VCaP (cell line): Measurements from ENCODE around the gene POMT2.
"Not testable (repeated sequence)": the region's sequence is repeated elsewhere in the genome, so short reads cannot be mapped to it uniquely, and the experiment has no call there.

Experiments used
- H3K27ac ChIP-seq: fragments of 450-650 bp; 2 replicates; pipeline ENCODE4 v1.5.1; 2017
- TF ChIP-seq, protein P1 (sequence below): fragments of 450-650 bp; conservative IDR thresholded peaks from 2 replicates; pipeline ENCODE4 v1.5.1; 2017; ENCODE audit warnings: mild to moderate bottlenecking, moderate library complexity

Gene POMT2

DNA sequence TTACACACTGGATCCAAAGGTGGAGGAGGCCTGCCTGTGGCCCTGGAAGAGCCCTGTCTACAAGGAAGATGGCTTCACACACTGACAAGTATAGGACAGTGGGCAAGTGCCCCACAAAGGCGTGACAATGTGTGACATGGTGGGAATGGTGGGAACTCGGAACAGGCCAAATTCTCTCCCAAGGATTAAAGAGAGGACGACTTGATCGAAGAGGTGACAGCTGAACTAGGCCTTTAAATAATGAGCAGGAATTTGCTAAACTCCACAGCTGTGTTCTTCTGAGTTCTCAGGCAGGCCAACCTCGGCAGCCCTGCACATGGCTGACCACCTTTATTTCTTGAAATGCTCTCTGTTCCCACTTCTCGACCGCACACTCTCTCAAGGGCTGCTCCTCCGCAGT is 23.8 kb downstream of the POMT2 start:
- H3K27ac ChIP-seq, result no peak overlapping the region
- TF ChIP-seq, protein P1, sequence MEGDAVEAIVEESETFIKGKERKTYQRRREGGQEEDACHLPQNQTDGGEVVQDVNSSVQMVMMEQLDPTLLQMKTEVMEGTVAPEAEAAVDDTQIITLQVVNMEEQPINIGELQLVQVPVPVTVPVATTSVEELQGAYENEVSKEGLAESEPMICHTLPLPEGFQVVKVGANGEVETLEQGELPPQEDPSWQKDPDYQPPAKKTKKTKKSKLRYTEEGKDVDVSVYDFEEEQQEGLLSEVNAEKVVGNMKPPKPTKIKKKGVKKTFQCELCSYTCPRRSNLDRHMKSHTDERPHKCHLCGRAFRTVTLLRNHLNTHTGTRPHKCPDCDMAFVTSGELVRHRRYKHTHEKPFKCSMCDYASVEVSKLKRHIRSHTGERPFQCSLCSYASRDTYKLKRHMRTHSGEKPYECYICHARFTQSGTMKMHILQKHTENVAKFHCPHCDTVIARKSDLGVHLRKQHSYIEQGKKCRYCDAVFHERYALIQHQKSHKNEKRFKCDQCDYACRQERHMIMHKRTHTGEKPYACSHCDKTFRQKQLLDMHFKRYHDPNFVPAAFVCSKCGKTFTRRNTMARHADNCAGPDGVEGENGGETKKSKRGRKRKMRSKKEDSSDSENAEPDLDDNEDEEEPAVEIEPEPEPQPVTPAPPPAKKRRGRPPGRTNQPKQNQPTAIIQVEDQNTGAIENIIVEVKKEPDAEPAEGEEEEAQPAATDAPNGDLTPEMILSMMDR, result no peak

DNA sequence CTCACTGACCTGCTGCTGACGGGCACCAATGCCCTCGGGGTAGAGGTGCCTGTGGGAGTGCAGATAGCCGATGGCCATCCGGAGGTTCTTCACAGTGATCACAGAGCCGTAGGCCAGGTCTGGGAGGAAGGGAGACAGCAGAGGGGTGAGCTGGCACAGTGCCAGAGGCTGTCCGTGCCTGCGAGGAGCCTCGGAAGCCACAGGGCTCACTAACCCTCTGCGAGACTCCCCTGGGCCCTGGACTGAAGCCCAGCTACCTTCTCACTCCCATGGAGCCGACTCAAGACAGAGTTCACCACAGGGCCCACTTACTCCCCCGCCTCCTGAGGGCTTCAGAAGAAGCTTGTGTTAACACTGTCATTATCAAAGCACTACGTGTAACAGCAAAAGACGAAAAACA is 24.5 kb downstream of the POMT2 start:
- TF ChIP-seq, protein P1, result no peak

DNA sequence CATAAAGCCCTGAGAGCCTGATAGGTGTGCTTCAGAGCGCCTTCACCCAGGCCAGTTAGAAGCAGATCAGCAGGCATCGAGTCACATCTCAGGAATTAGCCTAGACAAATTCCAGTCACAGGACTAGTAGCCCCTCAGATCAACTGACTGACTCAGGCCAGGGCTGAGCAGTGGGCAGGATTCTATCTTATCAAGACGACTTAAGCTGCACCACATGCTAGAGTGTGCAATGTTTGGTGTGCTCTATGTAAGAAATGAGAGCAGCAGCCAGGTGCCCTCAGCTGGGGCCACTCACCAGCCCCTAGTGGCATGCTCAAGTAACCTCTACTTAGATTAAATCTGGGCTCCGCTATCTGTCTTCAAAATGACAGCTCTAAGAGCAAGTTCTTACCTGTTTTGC is 30.0 kb downstream of the POMT2 start:
- TF ChIP-seq, protein P1, result no peak

More for the DNA sequence above, 24.5 kb downstream of the POMT2 start:
- H3K27ac ChIP-seq, result no peak overlapping the region

DNA sequence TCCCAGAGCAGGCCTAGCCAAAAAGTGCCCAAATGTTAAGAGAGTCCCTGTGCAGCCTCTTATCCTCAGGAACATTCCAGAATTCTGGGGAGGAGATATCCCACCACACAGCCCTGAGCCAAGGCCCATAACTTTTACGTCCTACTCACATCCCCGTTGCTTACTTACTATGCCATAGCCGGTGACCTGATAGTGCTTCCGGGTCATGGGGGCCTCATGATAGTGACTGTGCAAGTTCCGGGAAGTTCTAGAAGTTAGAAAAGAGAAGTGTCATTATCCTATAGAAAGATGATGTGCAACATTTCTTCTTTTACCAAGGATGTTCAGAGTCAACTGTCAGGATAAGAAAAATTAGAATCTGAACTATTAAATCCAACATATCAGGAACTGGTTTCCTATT is 34.1 kb downstream of the POMT2 start:
- TF ChIP-seq, protein P1, result no peak
- no peak overlapping the region for H3K27ac ChIP-seq

More for the DNA sequence above, 30.0 kb downstream of the POMT2 start:
- no peak overlapping the region for H3K27ac ChIP-seq

DNA sequence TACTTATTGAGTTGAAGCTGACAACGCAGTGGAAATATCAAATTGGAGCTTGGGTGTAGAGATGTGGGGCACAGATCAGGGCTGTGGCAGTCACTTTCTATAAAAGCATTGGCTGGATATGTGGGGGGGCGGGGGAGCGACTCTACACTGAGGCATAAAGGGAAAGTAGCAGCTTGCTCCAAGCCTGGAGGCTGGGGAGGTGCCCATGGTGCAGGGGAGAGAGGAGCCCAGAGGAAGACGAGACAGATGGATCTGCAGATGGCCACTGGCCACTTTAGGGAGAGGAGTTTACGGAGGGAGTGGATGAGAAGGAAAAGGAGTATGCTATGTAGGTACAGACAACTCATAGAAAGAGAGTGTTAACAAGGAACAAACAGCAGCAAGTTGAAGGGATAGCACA is 36.2 kb downstream of the POMT2 start:
- TF ChIP-seq, protein P1, result no peak
- no peak overlapping the region for H3K27ac ChIP-seq

DNA sequence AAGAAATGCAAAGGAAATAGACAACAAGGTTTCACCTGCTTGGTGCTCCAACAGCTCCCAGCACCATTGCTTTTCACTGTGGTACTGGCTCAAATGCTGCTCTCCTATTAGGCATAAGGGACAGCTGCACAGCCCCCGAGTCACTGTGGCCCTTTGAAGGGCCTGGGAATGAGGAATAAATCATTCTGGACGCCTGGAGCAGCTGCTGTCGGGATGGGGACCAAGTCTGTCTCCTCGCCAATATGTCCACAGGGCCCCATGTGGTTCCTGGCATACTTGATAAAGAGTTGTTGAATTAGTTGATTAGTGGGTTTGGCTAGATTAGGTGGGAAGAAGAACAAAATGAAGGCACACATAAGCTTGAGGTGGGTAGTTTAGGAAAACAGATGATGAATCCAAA is 36.6 kb downstream of the POMT2 start:
- no peak overlapping the region for H3K27ac ChIP-seq
- TF ChIP-seq, protein P1, result no peak

DNA sequence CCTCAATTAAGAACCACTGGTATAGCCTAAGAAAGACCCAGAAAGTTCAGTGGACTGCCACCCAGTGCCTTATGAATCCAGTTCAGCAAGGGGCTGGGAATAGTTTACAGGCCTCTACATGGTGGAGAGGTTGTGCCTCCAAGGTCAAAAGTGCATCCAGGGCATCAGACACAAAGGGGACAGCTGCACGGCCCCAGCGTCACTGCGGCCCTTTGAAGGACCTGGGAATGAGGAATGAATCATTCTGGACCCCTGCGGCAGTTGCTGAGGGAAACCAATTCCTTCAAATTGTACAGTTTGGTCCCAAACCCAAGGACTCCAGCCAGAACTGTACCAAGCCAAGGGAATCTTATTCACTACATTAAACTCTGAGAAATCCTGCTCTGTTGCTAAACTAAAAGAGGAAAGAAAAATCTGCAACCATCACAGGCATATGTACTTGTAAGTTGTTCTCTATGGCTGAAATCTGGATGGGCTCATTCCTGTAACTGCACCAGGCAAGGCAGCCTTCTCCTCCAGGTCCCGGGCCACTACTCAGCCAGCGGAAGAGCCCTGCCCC is 38.8 kb downstream of the POMT2 start:
- TF ChIP-seq, protein P1, result no peak
- H3K27ac ChIP-seq, result no peak overlapping the region

DNA sequence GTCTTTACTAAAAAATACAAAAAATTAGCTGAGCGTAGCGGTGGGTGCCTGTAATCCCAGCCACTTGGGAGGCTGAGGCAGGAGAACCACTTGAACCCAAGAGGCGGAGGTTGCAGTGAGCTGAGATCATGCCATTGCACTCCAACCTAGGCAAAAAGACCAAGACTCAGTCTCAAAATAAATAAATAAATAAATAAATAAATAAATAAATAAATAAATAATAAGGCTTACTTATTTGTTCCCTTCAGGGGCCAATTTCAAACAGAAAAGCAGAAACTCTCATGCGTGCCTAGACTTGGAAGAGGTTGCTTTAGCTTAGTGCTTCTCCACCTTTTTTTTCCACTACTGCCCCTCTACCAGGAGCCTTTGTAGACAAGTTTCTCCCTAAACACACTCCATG is 39.8 kb downstream of the POMT2 start:
- not testable (repeated sequence) for H3K27ac ChIP-seq
